HG03108 (cell line): ENCODE measurements around the gene CCBE1.
"Not testable (repeated sequence)": the region's sequence is repeated elsewhere in the genome, so short reads cannot be mapped to it uniquely, and the experiment has no call there.

Source experiments
- ATAC-seq: cut with Tn5 transposase; IDR thresholded peaks from one replicate; pipeline ENCODE4 v1.9.1; 2021; ENCODE audit warnings: moderate library complexity; ENCODE audit not compliant: unreplicated experiment

CCBE1 gene

DNA sequence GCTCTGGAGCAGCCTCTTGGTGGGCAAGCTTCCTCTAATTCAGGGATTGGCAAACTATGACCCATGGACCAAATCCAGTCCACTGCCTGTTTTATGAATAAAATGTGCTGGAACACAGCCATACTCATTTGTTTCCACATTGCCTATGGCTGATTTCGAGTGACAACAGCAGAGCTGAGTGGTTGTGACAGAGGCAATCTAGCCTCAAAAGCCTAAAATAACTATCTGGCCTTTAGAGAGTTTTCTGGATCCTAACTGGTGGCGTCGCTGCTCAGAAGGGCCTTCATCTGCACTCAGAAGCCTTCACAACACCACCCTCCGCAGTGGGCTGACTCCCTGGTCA lies 147.1 kb downstream of the CCBE1 start:
- ATAC-seq, result no peak

GRCh38 chr18:59549503-59550173 lies 147.6 kb downstream of the CCBE1 start:
- ATAC-seq, result no peak

GRCh38 chr18:59547581-59548182 lies 149.5 kb downstream of the CCBE1 start:
- ATAC-seq, result no peak

DNA sequence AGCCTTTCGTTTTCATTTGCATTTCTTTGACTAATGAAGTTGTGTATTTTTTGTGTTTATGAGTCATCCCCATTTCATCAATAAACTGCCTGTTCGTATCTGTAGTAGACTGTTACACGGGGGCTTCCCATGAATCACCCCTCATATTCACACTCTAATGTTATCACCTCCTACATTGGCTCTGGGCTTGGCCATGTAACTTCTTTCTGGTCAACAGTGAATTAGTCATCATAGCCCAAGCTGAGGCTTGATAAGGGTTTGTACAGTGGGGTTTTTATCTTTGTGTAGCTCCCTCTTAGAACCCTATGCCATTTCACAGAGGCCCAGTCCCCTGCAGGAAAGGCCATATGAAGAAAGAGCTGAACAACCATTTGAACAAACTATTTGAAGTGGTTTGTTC lies 151.0 kb downstream of the CCBE1 start:
- no peak for ATAC-seq

DNA sequence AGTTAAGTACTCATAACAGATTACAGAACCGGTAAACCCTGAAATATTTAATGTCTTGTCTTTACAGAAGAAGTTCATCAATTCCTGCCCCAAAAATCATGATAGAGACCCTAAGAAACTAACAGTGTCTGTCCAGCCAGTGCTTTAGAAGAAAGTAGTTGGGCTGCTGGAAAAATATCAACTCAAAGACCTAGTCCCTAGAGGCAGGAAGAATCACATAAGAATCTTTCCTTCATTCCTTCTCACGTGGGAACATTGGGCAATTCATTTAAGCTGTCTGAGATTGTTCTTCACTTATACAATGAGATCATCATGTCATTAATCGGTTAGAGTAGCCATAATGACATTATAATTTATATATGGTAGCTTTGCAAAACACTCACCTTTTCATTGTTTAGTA lies 156.4 kb downstream of the CCBE1 start:
- ATAC-seq, result no peak

DNA sequence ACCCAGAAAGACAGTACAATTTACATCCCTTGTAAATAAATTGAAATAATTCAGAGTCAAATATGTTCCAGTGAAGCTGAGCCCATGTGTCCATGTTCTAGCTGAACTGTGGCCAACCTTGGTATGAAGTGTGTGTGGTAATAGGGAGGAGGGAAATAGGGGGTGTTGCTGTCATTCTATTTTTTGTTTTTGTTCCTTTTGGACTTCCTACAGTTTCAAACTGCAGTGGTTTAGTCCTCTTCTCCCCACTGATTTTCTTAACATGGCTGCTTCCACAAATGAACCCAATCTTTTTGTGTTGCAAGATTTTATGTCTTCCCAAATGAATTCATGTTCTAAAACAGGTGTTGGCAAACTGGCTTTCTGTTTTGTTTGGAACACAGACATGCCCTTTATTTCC lies 156.9 kb downstream of the CCBE1 start:
- no peak for ATAC-seq

- ATAC-seq, result no peak
Observed at GRCh38 chr18:59539108-59539507, 158.1 kb downstream of the CCBE1 start.

DNA sequence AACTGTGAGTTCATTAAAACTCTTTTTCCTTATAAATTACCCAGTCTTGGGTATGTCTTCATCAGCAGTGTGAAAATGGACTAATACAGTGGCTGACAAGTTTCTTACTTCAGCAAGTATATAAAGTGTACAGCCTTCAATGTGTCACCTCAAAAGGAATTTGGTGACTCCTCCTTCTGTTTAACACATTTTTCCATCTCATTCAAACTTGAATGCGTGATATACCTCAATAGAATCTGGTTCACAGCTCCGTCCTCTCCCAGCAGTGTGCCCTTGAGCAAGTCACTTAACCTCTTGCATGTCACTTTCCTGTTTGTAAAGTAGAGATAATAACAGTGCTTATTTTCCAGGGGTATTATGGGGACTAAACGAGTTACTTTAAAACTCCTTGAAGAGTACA lies 159.6 kb downstream of the CCBE1 start:
- ATAC-seq, result no peak

- no peak for ATAC-seq
Observed at GRCh38 chr18:59536166-59536565, 161.1 kb downstream of the CCBE1 start.

DNA sequence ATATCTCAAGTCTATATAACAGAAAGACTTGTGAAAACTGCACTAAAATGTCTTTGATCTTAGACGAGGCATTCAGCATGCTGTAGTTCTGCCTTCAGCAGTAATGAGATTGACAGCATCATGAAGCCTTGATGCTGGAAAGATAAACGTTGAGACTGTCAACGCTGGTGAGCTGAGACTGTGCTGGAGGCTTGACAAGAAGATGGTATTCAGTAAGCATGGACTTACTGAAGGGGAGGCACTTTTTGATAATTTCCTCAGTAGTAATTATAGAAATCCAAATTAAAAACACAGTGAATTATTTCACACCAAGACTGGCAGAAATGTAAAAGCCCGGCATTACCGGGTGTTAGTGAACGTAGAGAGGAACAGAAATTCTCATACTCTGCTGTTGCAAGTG lies 162.2 kb downstream of the CCBE1 start:
- no peak for ATAC-seq

GRCh38 chr18:59528866-59529265 lies 168.4 kb downstream of the CCBE1 start:
- no peak for ATAC-seq

- ATAC-seq, result no peak
Observed at GRCh38 chr18:59520562-59521355, 176.5 kb downstream of the CCBE1 start.

DNA sequence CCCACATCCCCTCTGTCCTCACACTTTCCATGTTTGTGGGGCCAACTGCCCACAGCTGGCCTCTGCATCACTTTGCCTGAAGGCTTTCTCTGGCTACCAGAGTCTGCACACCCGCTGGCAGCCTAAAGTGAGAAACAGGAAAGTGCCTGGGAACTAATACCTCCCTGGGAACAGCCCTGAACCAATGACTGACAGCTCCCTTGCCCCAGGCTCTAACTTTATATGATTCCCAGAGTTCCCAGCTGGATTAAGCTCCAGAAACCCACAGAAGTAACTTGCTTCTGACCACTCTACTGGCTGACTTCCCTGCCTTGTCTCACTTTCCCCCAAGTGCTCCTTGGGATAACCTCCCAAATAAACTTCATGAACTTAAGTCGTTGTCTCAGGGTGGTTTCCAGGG lies 178.5 kb downstream of the CCBE1 start:
- ATAC-seq, result no peak

GRCh38 chr18:59517446-59518165 lies 179.6 kb downstream of the CCBE1 start:
- ATAC-seq, result no peak

GRCh38 chr18:59516356-59517155 lies 180.7 kb downstream of the CCBE1 start:
- ATAC-seq, result no peak

DNA sequence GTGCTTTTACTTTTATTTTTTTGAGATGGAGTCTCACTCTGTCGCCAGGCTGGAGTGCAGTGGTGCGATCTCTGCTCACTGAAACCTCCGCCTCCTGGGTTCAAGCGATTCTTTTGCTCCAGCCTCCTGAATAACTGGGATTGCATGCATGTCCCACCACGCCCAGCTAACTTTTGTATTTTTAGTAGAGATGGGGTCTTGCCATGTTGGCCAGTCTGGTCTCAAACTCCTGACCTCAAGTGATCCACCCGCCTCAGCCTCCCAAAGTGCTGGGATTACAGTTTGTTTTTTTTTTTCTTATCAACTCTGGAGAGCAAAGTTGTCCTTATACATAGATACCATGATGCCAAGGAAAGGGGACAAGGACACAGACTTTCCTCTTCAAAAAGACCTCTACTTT lies 181.3 kb downstream of the CCBE1 start:
- not testable (repeated sequence) for ATAC-seq

DNA sequence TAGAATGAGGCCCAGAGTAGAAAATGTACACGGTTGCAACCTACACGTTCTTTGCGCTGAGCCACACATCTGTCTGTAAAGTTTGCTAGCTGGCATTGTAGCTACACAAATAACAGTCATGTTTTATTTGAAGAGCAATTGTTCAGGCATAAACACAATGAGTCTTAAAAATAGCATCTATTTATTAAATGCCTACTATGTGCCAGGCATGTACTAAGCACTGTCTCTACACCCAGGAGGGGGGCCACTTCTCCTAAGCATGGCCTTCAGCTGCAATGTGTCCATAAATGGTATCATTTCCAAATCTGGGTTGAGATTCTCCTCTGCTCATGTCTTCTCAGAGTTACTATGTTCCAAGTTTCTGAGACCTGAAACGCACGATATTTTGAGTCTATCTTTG lies 182.1 kb downstream of the CCBE1 start:
- ATAC-seq, result no peak

GRCh38 chr18:59514203-59514602 lies 183.0 kb downstream of the CCBE1 start:
- ATAC-seq, result no peak

GRCh38 chr18:59512025-59512755 lies 185.0 kb downstream of the CCBE1 start:
- ATAC-seq, result no peak
